Frontal cortex (tissue), 4 donors: ENCODE results near the gene RTKN. TPM values are rescaled to one million over a fixed set of nuclear protein-coding genes. Genes with fewer than 3 reads are reported as not detected.

Experiments
- DNase-seq, 2 donors: peaks; one replicate each; pipeline ENCODE4 v3.0.0; 2012; ENCODE audit warnings: low spot score in 2 of 2
- FAIRE-seq: peaks from 2 replicates; lab custom pipeline; 2012; peaks lifted over from hg19 to GRCh38; lab: Jason Lieb, UNC
- total RNA-seq: library from RNA; depleted of rRNA; stranded (reverse); fragments of >200 nt; gene quantifications from one replicate; pipeline ENCODE4 v1.2.3, GENCODE V29; 2014
- donor health status: control.
- donor health status: control.
- donor health status: control.

The RTKN gene
- total RNA-seq, 1 donor from 2014 or later: 2.9 TPM

GRCh38 chr2:74387346-74387745, 54.4 kb downstream of the RTKN start:
- no peak for DNase-seq
- FAIRE-seq: no peak

DNA sequence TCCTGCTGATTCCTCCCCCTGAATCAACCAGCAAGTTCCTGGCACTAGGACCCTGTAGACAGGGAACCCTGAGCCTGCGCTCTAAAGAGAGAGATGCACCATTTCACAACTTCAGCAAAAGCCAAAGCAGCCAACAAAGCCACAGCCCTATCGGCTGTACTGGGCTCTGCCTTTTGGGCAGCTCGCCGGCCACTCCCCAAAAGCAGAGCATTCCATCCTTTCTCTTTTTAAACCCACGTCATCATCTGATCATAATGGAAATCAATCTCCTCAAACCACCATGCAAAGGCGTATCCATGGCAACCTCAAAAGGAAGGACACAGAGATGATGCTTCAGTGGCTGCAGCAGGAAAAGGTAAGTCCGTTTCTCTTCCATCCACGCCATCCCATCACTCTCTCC, 56.3 kb downstream of the RTKN start:
- no peak for DNase-seq
- FAIRE-seq: no peak

DNA sequence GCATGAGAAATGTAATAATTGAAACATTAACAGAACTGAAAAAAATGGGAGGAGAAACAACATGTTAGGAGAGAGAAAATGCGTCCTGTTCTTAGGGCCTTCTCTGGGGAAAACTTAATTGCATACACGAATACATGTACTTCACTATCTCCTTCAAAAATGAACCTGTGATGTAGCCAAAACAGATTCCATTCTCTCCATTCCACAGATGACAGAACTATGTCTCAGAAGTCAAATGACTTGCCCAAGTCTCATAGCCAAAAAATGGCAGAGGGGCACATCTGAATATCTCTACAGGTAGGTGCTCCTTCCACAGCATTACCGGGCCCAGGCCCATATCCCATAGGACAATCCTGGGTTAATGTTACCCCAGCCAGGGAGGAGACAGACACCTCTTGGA, 57.7 kb downstream of the RTKN start:
- DNase-seq (no peak), FAIRE-seq (no peak)

- FAIRE-seq: no peak
Measured at GRCh38 chr2:74383254-74383653, 58.5 kb downstream of the RTKN start.

GRCh38 chr2:74381751-74382150, 60.0 kb downstream of the RTKN start:
- FAIRE-seq (no peak), DNase-seq (no peak)

More at GRCh38 chr2:74383254-74383653, 58.5 kb downstream of the RTKN start:
- no peak for DNase-seq

DNA sequence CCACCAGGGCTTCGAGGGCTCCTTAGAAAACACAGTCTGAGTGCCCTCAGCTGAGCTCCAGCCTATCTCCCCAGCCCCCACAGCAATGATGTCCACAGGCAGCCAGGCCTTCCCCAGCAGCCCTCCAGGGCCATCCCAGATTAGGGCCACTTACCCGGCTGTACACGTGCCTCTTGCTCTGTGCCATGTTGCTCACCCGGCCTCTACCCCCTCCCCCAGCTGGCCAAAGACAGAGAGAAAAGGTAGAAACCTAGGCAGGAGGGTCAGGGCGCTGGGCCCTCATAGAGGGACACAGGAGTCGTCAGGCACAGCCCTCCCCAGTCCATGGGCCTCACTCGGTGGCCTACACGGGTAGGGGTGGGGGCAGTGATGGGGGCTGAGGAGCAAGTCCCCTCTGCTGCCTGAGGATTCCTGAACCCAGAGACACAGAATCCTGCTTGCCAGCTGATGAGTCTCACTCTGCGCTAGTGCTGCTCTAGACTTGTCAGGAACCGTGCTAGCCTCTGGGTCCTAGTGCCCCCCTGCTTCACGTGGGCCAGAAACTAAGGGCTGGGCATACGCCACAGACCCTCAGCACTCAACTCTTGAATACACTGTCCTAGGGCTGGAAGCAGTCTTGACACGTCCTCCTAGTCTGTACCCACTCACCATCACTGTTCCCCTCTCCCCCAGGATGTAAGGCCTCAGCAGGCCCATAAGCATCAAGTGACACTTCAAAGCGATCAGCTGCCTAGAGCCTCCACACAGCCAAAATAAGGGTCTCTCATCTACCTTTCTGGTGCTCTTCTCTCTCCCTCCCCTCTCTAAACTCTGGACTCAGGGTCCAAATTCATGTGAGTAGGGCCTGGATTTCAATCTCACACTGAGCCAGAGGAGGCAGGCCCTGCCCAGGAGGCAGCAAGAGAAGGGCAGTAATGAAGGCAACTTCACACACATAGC, 61.6 kb downstream of the RTKN start, which contains the start of gene DCTN1:
DCTN1 (minus strand) TSS at position 461 of the 939 bp plus-strand sequence; CDS start at position 187, 274 bp downstream.
- FAIRE-seq (no peak), DNase-seq (peak in 1 of 2 donors; percentile 69)

DNA sequence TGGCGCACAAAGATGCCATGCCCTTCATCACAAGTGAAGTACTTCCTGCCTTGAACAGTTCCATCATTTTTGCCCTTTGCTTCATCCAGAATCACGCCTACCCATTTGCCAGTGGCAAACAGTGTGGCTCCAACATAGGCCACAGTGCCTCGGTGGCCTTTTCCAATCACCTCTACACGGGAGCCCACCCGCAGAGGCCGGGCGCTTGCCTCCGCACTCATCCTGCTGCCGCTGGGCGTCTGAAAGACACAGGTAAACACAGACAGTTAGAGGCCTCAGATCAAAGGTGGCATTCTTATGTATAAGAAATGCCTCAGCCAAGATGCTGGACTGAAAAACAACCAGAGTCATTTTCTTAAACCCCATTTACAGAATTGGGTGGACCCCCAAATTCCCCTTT, 63.7 kb downstream of the RTKN start:
- DNase-seq: no peak
- FAIRE-seq: no peak

GRCh38 chr2:74375838-74376237, 65.9 kb downstream of the RTKN start:
- no peak for DNase-seq
- no peak for FAIRE-seq

Other genes starting within 250 kb of the RTKN start
- 28.1 TPM for gene MTHFD2, start 243.3 kb downstream of the RTKN start, total RNA-seq
- 1.2 TPM for gene SLC4A5, start 98.5 kb downstream of the RTKN start, total RNA-seq
- 111 TPM for gene DCTN1, start 61.6 kb downstream of the RTKN start, total RNA-seq
- 0.41 TPM for gene C2orf81, start 20.3 kb downstream of the RTKN start, total RNA-seq
- 38.7 TPM for gene WDR54, start 20.2 kb downstream of the RTKN start, total RNA-seq
- gene INO80B, start 13.2 kb upstream of the RTKN start, total RNA-seq: 9.8 TPM
- 24.9 TPM for gene WBP1, start 16.5 kb upstream of the RTKN start, total RNA-seq
- 26.9 TPM for gene MOGS, start 23.4 kb upstream of the RTKN start, total RNA-seq
- 14.3 TPM for gene MRPL53, start 30.7 kb upstream of the RTKN start, total RNA-seq
- gene CCDC142, start 41.1 kb upstream of the RTKN start, total RNA-seq: 33.0 TPM
- gene TTC31, start 41.1 kb upstream of the RTKN start, total RNA-seq: 7.7 TPM
- not detected for gene LBX2, start 57.7 kb upstream of the RTKN start, total RNA-seq
- gene PCGF1, start 65.8 kb upstream of the RTKN start, total RNA-seq: 8.2 TPM
- gene TLX2, start 72.5 kb upstream of the RTKN start, total RNA-seq: not detected
- not detected for gene DQX1, start 84.3 kb upstream of the RTKN start, total RNA-seq
- 42.0 TPM for gene AUP1, start 87.8 kb upstream of the RTKN start, total RNA-seq
- 54.2 TPM for gene HTRA2, start 88.0 kb upstream of the RTKN start, total RNA-seq
- 14.3 TPM for gene LOXL3, start 112.0 kb upstream of the RTKN start, total RNA-seq
- 3.7 TPM for gene DOK1, start 112.8 kb upstream of the RTKN start, total RNA-seq
- 0.41 TPM for gene M1AP, start 206.4 kb upstream of the RTKN start, total RNA-seq
- 14.7 TPM for gene SEMA4F, start 212.3 kb upstream of the RTKN start, total RNA-seq